Thymus (tissue), 11 donors: ENCODE data around the gene SH3GLB1. TPM values are rescaled to one million over a fixed set of nuclear protein-coding genes. Genes with fewer than 3 reads are reported as not detected.
"Not testable (repeated sequence)": the region's sequence is repeated elsewhere in the genome, so short reads cannot be mapped to it uniquely, and the experiment has no call there.

ENCODE experiments used
- DNase-seq, 9 donors: peaks; one replicate each; pipeline ENCODE4 v3.0.0-alpha.2; 2013; ENCODE audit warnings: low spot score in 9 of 9, low read depth in 6 of 9, missing footprints in 1 of 9
- H3K27ac ChIP-seq, 2 donors: one replicate each; pipeline ENCODE4 v1.5.1; 2013; ENCODE audit warnings: control low read depth in 1 of 2, low read depth in 1 of 2, low read length in 1 of 2, mild to moderate bottlenecking in 1 of 2, moderate library complexity in 1 of 2
- H3K27me3 ChIP-seq, 2 donors: one replicate each; pipeline ENCODE4 v1.5.1; 2013; ENCODE audit warnings: low read length in 1 of 2; ENCODE audit not compliant: control insufficient read depth in 2 of 2, insufficient read depth in 1 of 2
- H3K36me3 ChIP-seq, 2 donors: one replicate each; pipeline ENCODE4 v1.5.1; 2013; ENCODE audit warnings: low read length in 1 of 2, mild to moderate bottlenecking in 1 of 2, moderate library complexity in 1 of 2; ENCODE audit not compliant: control insufficient read depth in 2 of 2, insufficient read depth in 2 of 2
- H3K4me1 ChIP-seq, 2 donors: one replicate each; pipeline ENCODE4 v1.5.1; 2013; ENCODE audit warnings: low read length in 2 of 2; ENCODE audit not compliant: control insufficient read depth in 2 of 2, insufficient read depth in 2 of 2
- H3K4me3 ChIP-seq, 2 donors: one replicate each; pipeline ENCODE4 v1.5.1; 2013; ENCODE audit warnings: low read length in 2 of 2, control low read depth in 1 of 2, mild to moderate bottlenecking in 1 of 2
- H3K9me3 ChIP-seq, 2 donors: one replicate each; pipeline ENCODE4 v1.5.1; 2013; ENCODE audit warnings: low read length in 1 of 2, mild to moderate bottlenecking in 1 of 2; ENCODE audit not compliant: control insufficient read depth in 2 of 2, insufficient read depth in 1 of 2
- WGBS: extraction: QIAGEN DNeasy Blood & Tissue Kit; methylation state at CpG from one replicate; pipeline ENCODE4 v1.1.7; 2013; 5-methylcytosine and 5-hydroxymethylcytosine counted together
- polyA plus RNA-seq: library from polyadenylated mRNA; stranded (reverse); fragments of 200-250 nt; gene quantifications from one replicate; pipeline ENCODE4 v1.2.3, GENCODE V29; 2013
- total RNA-seq: library from RNA; stranded (reverse); fragments of 120-200 nt; gene quantifications from one replicate; pipeline ENCODE4 v1.2.4, GENCODE V29; 2013
- donor health status: healthy.

SH3GLB1 gene
- total and polyA plus RNA-seq, 2 donors = 24.2 to 33.6 TPM

- no peak overlapping the region for H3K27ac ChIP-seq
- H3K9me3 ChIP-seq = no peaks in the 10 kb centered on the region
- no peaks in the 10 kb centered on the region for H3K36me3 ChIP-seq
- no peak overlapping the region for H3K4me3 ChIP-seq
- DNase-seq = no peak
- H3K4me1 ChIP-seq = peaks cover 0 to 2% of the 10 kb centered on the region in 2 donors
- WGBS = 98% methylated on average over 1 of the region's 1 CpG
- H3K27me3 ChIP-seq = no peaks in the 10 kb centered on the region
Measured at GRCh38 chr1:86701731-86702130, 2.6 kb upstream of the SH3GLB1 start.

GRCh38 chr1:86702954-86703494 lies 1.4 kb upstream of the SH3GLB1 start:
- peak overlapping the region in 1 of 2 donors; percentile 86 for H3K4me3 ChIP-seq
- H3K27ac ChIP-seq, DNase-seq, H3K4me1 ChIP-seq, H3K27me3 ChIP-seq, H3K36me3 ChIP-seq, H3K9me3 ChIP-seq: not testable (repeated sequence)
- WGBS = 94% methylated on average over 5 of the region's 5 CpGs

GRCh38 chr1:86703696-86704457 lies 499 bp upstream of the SH3GLB1 start:
- Histone ChIP-seq H3K36me3 (no peaks in the 10 kb centered on the region), H3K4me3 (peak overlapping the region; percentile 86 to 95), H3K4me1 (peaks cover 0 to 2% of the 10 kb centered on the region in 2 donors), H3K27me3 (no peaks in the 10 kb centered on the region), H3K9me3 (no peaks in the 10 kb centered on the region), H3K27ac (peak overlapping the region; percentile 87 to 96)
- DNase-seq = peak in 4 of 9 donors; percentile 49 to 84 (median 64)
- 2% methylated on average over 34 of the region's 34 CpGs for WGBS

- Histone ChIP-seq H3K4me3 (peak overlapping the region; percentile 86 to 95), H3K36me3 (no peaks in the 10 kb centered on the region), H3K27me3 (no peaks in the 10 kb centered on the region), H3K27ac (peak overlapping the region; percentile 87 to 96), H3K9me3 (no peaks in the 10 kb centered on the region), H3K4me1 (peaks cover 0 to 2% of the 10 kb centered on the region in 2 donors)
- 1% methylated on average over 41 of the region's 41 CpGs for WGBS
- peak in 7 of 9 donors; percentile 13 to 69 (median 37) for DNase-seq
Measured at GRCh38 chr1:86704972-86705664, 742 bp downstream of the SH3GLB1 start.

GRCh38 chr1:86705665-86705985 lies 1.2 kb downstream of the SH3GLB1 start:
- 3% methylated on average over 4 of the region's 4 CpGs for WGBS
- H3K4me3 ChIP-seq = peak overlapping the region; percentile 86 to 95
- H3K36me3 ChIP-seq = no peaks in the 10 kb centered on the region

GRCh38 chr1:86706018-86706635 lies 1.8 kb downstream of the SH3GLB1 start:
- WGBS = 32% methylated on average over 2 of the region's 2 CpGs
- H3K27me3 ChIP-seq = no peaks in the 10 kb centered on the region
- peak overlapping the region; percentile 86 to 95 for H3K4me3 ChIP-seq
- H3K9me3 ChIP-seq = no peaks in the 10 kb centered on the region
- H3K36me3 ChIP-seq = no peaks in the 10 kb centered on the region
- DNase-seq = no peak
- H3K4me1 ChIP-seq = peaks cover 0 to 2% of the 10 kb centered on the region in 2 donors
- H3K27ac ChIP-seq = peak overlapping the region in 1 of 2 donors; percentile 87

More at GRCh38 chr1:86705665-86705985, 1.2 kb downstream of the SH3GLB1 start:
- peak in 1 of 9 donors; percentile 18 for DNase-seq
- Histone ChIP-seq H3K4me1 (peaks cover 0 to 2% of the 10 kb centered on the region in 2 donors), H3K27ac (peak overlapping the region in 1 of 2 donors; percentile 87), H3K9me3 (no peaks in the 10 kb centered on the region), H3K27me3 (no peaks in the 10 kb centered on the region)

GRCh38 chr1:86708920-86709319 lies 4.5 kb downstream of the SH3GLB1 start:
- Histone ChIP-seq H3K27me3 (no peaks in the 10 kb centered on the region), H3K9me3 (no peaks in the 10 kb centered on the region), H3K36me3 (no peaks in the 10 kb centered on the region), H3K27ac (no peak overlapping the region), H3K4me1 (no peaks in the 10 kb centered on the region), H3K4me3 (no peak overlapping the region)
- DNase-seq = no peak
- WGBS = 41% methylated on average over 1 of the region's 1 CpG

- WGBS = 94% methylated on average over 2 of the region's 2 CpGs
- H3K27ac ChIP-seq = no peak overlapping the region
- H3K4me1 ChIP-seq = no peaks in the 10 kb centered on the region
- H3K9me3 ChIP-seq = no peaks in the 10 kb centered on the region
- H3K27me3 ChIP-seq = no peaks in the 10 kb centered on the region
- DNase-seq = no peak
- H3K36me3 ChIP-seq = peaks cover 0 to 9% of the 10 kb centered on the region in 2 donors
- no peak overlapping the region for H3K4me3 ChIP-seq
Measured at GRCh38 chr1:86712088-86712860, 7.9 kb downstream of the SH3GLB1 start.
